ENCODE measurements around the gene BBS4.

GRCh38 chr15:72728821-72729220, 42.8 kb downstream of the BBS4 start:
- TF ChIP-seq CTCF (IDR thresholded peaks at IDR 0.05) (no peak), ZFX (IDR thresholded peaks at IDR 0.05; ENCODE audit: borderline replicate concordance) (no peak)

All from 22Rv1 (cell line).